Fibroblast of lung (primary cell): Measurements from ENCODE around the gene ADAM29.

Experiments used
- EZH2 ChIP-seq: IDR thresholded peaks from 2 replicates; pipeline ENCODE4 v1.5.1; 2012; ENCODE audit warnings: low read length, control low read depth, mild to moderate bottlenecking; ENCODE audit errors: missing control alignments
- TF ChIP-seq, protein P1 (sequence below), 2 donors: IDR thresholded peaks in 1 of 2; conservative IDR thresholded peaks in 1 of 2; 1 replicate in 1 of 2; 2 replicates in 1 of 2; pipeline ENCODE4 v1.5.1; 2011 to 2012; ENCODE audit warnings: low read length in 2 of 2, control low read depth in 1 of 2, inconsistent platforms in 1 of 2, low read depth in 1 of 2, mild to moderate bottlenecking in 1 of 2

- TF ChIP-seq, protein P1, sequence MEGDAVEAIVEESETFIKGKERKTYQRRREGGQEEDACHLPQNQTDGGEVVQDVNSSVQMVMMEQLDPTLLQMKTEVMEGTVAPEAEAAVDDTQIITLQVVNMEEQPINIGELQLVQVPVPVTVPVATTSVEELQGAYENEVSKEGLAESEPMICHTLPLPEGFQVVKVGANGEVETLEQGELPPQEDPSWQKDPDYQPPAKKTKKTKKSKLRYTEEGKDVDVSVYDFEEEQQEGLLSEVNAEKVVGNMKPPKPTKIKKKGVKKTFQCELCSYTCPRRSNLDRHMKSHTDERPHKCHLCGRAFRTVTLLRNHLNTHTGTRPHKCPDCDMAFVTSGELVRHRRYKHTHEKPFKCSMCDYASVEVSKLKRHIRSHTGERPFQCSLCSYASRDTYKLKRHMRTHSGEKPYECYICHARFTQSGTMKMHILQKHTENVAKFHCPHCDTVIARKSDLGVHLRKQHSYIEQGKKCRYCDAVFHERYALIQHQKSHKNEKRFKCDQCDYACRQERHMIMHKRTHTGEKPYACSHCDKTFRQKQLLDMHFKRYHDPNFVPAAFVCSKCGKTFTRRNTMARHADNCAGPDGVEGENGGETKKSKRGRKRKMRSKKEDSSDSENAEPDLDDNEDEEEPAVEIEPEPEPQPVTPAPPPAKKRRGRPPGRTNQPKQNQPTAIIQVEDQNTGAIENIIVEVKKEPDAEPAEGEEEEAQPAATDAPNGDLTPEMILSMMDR (conservative IDR thresholded peaks at IDR 0.05 in 1 of 2, IDR thresholded peaks at IDR 0.05 in 1 of 2; ENCODE audit: low read depth in 1 of 2, low read length in 2 of 2), result no peak
- TF ChIP-seq EZH2, result no peak
Measured at GRCh38 chr4:174983128-174983750, 65.1 kb downstream of the ADAM29 start.
